Activated CD8-positive, alpha-beta T cell treated with anti-CD3 and anti-CD28 coated beads, Interleukin-2, amount 10 ng/mL, durations not matched to agents 7 days and 5 days (primary cell): ENCODE data around the gene C2CD3. TPM values are rescaled to one million over a fixed set of nuclear protein-coding genes. Genes with fewer than 3 reads are reported as not detected.

Source experiments
- ATAC-seq: fragments of 150-1000 bp; cut with Tn5 transposase; one replicate; pipeline ENCODE4 v1.10.0; 2021; ENCODE audit warnings: moderate library complexity
- CTCF ChIA-PET: fragments of 350-600 bp; sonication (Branson Sonifier 250); formaldehyde crosslinking; loops from one replicate; lab custom pipeline; 2021; ENCODE audit warnings: antibody characterized with exemption; lab: Charles Lee
- POLR2A ChIA-PET: fragments of 350-600 bp; sonication (Branson Sonifier 250); formaldehyde crosslinking; loops from one replicate; lab custom pipeline; 2021; ENCODE audit warnings: antibody characterized with exemption; lab: Charles Lee
- DNase-seq: peaks from one replicate; pipeline ENCODE4 v3.0.0-alpha.2; 2020
- H3K27ac Mint-ChIP-seq: one replicate; pipeline ENCODE4 v1.8.0; 2021; ENCODE audit warnings: mild to moderate bottlenecking, mixed read lengths
- H3K27me3 Mint-ChIP-seq: one replicate; pipeline ENCODE4 v1.8.0; 2021; ENCODE audit warnings: low read depth, mixed read lengths
- H3K36me3 Mint-ChIP-seq: one replicate; pipeline ENCODE4 v1.8.0; 2021; ENCODE audit warnings: low read depth, mixed read lengths
- H3K4me1 Mint-ChIP-seq: one replicate; pipeline ENCODE4 v1.8.0; 2021; ENCODE audit warnings: low read depth, mixed read lengths
- H3K4me3 Mint-ChIP-seq: one replicate; pipeline ENCODE4 v1.8.0; 2021; ENCODE audit warnings: mild to moderate bottlenecking, mixed read lengths
- H3K9me3 Mint-ChIP-seq: one replicate; pipeline ENCODE4 v1.8.0; 2022; ENCODE audit warnings: mixed read lengths; ENCODE audit not compliant: insufficient read depth
- total RNA-seq, 2 experiments: library from RNA; stranded (reverse); gene quantifications; one replicate each; pipeline ENCODE4 v1.2.3, GENCODE V29; 2021

The C2CD3 gene
- total RNA-seq, 2 experiments from 2014 or later = 36.0 to 44.2 TPM

DNA sequence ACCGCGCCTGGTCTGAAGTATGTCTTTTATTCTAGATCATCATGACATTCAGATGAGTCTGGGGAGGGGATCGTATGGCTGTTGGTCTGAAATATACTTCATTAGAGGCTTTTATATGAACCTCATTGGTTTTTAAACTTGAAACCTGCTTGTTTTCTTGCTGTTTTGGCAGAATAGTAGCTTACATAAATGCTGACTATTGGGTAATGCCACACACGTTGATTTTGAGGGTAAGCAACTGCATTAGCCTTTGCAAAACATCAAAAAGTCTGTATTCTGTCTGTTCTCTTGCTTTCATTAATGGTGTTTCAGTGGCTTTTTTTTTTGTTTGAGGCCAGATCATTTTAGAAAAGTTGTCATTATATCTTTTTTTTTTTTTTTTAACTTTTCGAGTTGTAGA, 14.5 kb upstream of the C2CD3 start:
- H3K4me1 Mint-ChIP-seq = peaks cover 2% of the 10 kb centered on the region
- H3K4me3 Mint-ChIP-seq = no peak overlapping the region
- no peak overlapping the region for H3K27ac Mint-ChIP-seq
- CTCF ChIA-PET = no interaction called here
- no peaks in the 10 kb centered on the region for H3K27me3 Mint-ChIP-seq
- POLR2A ChIA-PET = no interaction called here
- no peaks in the 10 kb centered on the region for H3K9me3 Mint-ChIP-seq
- no peak for DNase-seq
- no peak for ATAC-seq
- H3K36me3 Mint-ChIP-seq = peaks cover 22% of the 10 kb centered on the region

DNA sequence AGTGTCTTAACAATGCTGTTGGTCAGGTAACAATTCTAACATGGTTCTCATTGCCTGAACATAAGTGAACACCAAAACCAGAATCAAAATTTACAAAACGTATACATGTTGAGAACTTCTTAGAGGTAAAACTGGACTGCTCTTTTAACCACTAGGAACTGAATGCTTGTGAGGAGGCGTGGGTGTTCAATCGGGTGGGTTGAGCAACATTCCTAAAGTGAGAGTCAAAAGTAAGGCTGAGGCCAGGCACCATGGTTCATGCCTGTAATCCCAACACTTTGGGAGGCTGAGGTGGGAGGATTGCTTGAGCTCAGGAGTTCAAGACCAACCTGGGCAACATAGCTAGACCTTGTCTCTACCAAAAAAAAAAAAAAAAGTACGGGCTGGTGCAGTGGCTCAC, 11.8 kb upstream of the C2CD3 start:
- CTCF ChIA-PET = interaction anchor here (1.6 kb wide), 1 partner anchor 12 kb away, joined by 4 read pairs; the partner anchor contains the start of genes C2CD3 and PPME1
- no peak for ATAC-seq
- H3K9me3 Mint-ChIP-seq = no peaks in the 10 kb centered on the region

DNA sequence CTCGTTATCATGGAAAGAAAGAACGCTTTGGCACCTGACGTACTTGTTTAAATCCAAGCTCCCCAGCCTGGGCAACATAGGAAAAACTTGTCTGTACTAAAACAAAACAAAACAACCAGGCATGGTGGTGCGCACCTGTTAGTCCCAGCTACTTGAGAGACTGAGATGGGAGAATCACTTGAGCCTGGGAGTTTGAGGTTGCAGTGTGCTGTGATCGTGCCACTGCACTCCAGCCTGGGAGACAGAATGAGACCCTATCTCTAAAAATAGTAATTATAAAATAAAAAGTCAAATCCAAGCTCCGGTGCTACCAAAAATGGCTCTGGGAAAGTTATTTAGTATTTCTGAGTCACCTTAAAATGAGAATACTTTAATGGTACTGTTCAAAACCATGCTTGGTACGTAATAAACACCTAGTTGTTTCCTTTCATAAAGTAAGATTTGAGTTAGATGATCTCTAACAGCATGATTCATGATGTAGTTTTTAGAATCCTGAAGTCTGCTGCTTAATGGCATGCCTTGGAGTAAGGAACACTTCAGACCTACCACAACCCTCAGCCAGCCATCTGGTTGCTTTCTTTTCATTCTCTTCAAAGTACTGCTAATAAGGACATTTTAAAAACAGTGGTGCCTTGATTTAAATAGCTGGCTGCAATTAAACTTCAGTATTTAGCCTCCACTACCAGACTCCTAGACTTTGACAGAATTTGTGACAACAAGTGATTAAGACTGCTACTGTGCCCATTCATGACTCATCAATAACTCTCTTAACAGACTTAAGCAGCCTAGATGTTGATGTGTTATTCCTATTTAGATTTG, 8.6 kb upstream of the C2CD3 start:
- H3K4me3 Mint-ChIP-seq = no peak overlapping the region
- peaks cover 2% of the 10 kb centered on the region for H3K4me1 Mint-ChIP-seq
- peaks cover 9% of the 10 kb centered on the region for H3K36me3 Mint-ChIP-seq
- DNase-seq = no peak
- no peaks in the 10 kb centered on the region for H3K27me3 Mint-ChIP-seq
- no peak overlapping the region for H3K27ac Mint-ChIP-seq
- no peaks in the 10 kb centered on the region for H3K9me3 Mint-ChIP-seq
- ChIA-PET CTCF (no interaction called here), POLR2A (no interaction called here)
- no peak for ATAC-seq

More for the DNA sequence above, 11.8 kb upstream of the C2CD3 start:
- DNase-seq = no peak
- H3K4me1 Mint-ChIP-seq = peaks cover 2% of the 10 kb centered on the region
- POLR2A ChIA-PET = no interaction called here
- H3K27me3 Mint-ChIP-seq = no peaks in the 10 kb centered on the region
- peaks cover 15% of the 10 kb centered on the region for H3K36me3 Mint-ChIP-seq
- H3K27ac Mint-ChIP-seq = no peak overlapping the region
- no peak overlapping the region for H3K4me3 Mint-ChIP-seq

DNA sequence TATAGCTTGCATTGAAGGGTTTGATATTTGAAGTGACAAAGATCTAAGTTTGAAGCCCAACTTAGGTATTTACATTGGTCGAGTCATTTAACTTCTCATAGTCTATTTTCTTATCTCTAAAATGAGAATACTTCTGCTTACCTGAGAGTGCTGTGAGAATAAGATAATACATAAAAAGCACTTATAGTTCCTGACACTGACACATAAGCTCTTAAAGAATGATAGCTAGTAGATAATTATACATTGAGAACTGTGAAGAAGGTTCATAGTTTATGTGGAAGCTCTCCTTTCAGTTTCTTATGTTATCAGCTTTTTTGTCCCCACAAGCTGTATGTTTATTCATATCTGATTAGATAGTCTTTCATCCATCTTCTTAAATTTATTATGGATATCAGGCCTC, 5.1 kb upstream of the C2CD3 start:
- Mint-ChIP-seq H3K27ac (no peak overlapping the region), H3K4me3 (no peak overlapping the region), H3K27me3 (no peaks in the 10 kb centered on the region), H3K4me1 (peaks cover 4% of the 10 kb centered on the region), H3K36me3 (peaks cover 3% of the 10 kb centered on the region), H3K9me3 (no peaks in the 10 kb centered on the region)
- ATAC-seq = no peak
- DNase-seq = no peak
- ChIA-PET CTCF (interaction anchor here (1.0 kb wide), 1 partner anchor 274 kb away, joined by 3 read pairs; no protein-coding TSS in a partner anchor), POLR2A (interaction anchor here (1.0 kb wide), 1 partner anchor 204 kb away, joined by 4 read pairs; no protein-coding TSS in a partner anchor)

DNA sequence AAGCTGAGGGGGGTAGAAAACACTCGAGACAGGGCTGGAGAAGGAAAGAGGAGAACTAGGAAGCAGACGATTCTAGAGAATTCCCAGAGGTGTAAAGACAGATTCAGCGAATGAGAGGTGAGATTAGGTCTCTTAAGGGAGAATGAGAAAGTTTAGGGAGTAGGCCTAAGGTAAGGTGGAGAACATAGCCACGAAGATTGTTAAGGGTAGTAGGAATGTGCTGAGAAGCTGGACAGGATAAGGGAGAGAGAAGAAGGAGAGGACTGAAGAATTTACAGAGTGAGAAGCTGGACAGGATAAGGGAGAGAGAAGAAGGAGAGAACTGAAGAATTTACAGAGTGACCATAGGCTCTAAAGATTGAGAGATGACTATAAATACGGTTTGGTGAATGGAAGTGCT, 1.2 kb upstream of the C2CD3 start:
- Mint-ChIP-seq H3K27ac (no peak overlapping the region), H3K9me3 (no peaks in the 10 kb centered on the region), H3K4me3 (no peak overlapping the region), H3K36me3 (peaks cover 10% of the 10 kb centered on the region), H3K27me3 (no peaks in the 10 kb centered on the region), H3K4me1 (peaks cover 13% of the 10 kb centered on the region)
- POLR2A ChIA-PET = interaction anchor here (1.8 to 1.9 kb wide), 2 partner anchors 177 to 190 kb away, joined by 6 to 8 read pairs; partner anchors contain the start of gene UCP2
- CTCF ChIA-PET = interaction anchor here (0.6 to 2.1 kb wide), 4 partner anchors 83 to 281 kb away, joined by 3 to 10 read pairs (median 6); no protein-coding TSS in a partner anchor
- ATAC-seq (no peak), DNase-seq (no peak)

DNA sequence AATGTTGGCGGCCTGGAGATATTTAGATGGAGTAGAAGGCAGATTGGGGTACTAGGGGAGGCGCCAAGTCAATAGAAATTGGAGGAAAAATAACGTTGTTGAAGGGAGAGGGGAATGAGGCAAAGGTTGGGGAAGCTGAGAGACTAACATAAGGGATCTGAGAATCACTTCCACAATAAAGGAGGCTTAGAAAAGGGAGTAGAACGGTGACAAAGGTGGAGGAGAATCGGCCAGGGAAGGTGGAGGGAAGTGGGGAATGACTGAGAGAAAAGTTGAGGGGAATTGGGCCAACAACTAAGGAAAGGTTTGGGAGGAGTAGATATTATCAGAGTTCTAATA, 797 bp upstream of the C2CD3 start:
- Mint-ChIP-seq H3K27ac (no peak overlapping the region), H3K9me3 (no peaks in the 10 kb centered on the region), H3K4me3 (no peak overlapping the region), H3K27me3 (no peaks in the 10 kb centered on the region), H3K4me1 (peaks cover 13% of the 10 kb centered on the region), H3K36me3 (peaks cover 13% of the 10 kb centered on the region)
- ChIA-PET CTCF (interaction anchor here (0.8 to 2.1 kb wide), 11 partner anchors 14 to 282 kb away, joined by 3 to 10 read pairs (median 3); partner anchors contain the start of gene UCP2), POLR2A (interaction anchor here (0.7 to 1.9 kb wide), 8 partner anchors 174 to 202 kb away, joined by 3 to 9 read pairs (median 5); partner anchors contain the start of gene UCP2)
- DNase-seq = no peak
- no peak for ATAC-seq

DNA sequence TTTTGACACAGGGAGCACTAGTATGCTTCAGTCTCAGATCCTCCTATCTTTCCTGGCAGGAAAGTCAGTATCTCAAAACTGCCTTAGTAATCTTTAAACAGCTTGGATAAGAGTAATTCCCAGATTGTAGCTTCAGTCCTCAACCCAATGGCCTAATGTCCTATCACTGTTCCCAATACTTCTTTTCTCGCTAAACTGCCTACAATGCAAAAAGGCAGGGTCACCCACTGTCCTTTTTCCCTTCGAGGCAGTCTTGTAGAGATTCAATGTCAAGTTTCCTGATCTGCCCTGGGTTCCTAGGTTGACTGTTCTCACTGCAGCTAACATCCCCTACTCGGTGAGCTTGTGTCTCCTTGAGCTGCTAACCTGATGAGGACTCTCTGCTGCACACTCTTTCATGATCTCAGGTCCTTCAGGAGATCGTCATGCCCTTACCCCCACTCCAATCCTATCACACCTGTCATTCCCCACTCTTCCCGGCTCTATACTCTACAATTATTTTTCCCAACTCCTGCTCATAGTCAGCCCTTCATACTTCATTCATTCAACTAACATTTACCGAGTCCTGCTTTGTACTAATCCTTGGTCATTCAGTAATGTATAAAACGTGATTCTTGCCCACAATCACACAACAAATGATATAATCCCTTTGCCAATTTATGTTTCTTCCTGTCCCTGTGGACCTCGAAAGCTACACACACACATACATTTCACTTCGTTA, 904 bp downstream of the C2CD3 start:
- Mint-ChIP-seq H3K27ac (no peak overlapping the region), H3K4me3 (no peak overlapping the region), H3K9me3 (no peaks in the 10 kb centered on the region), H3K36me3 (peaks cover 25% of the 10 kb centered on the region), H3K27me3 (no peaks in the 10 kb centered on the region), H3K4me1 (peaks cover 13% of the 10 kb centered on the region)
- DNase-seq (no peak), ATAC-seq (no peak)
- CTCF ChIA-PET = interaction anchor here (1.0 to 2.1 kb wide), 5 partner anchors 21 to 206 kb away, joined by 3 to 10 read pairs (median 7); no protein-coding TSS in a partner anchor
- POLR2A ChIA-PET = interaction anchor here (0.6 to 1.8 kb wide), 8 partner anchors 15 to 1290 kb away, joined by 3 to 9 read pairs (median 4); partner anchors contain the start of genes COA4 and PAAF1

DNA sequence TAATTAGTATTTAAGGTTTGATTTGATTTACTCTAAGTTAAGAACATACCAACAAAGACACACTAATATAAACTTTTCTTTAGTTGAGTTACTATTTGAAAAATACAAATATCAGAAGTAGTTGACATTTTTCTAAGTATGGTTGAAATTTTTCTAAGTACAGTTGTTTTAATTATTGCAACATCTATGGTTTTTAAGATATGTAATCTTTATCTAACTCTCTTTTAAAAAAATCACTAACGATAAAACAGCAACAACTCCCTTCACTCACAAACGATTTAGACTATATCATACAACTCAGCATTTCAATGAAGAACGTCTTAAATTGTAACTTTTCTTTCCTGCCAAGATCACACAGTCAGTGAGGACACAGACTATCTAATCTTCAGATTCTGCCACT, 2.0 kb downstream of the C2CD3 start:
- Mint-ChIP-seq H3K4me1 (peaks cover 12% of the 10 kb centered on the region), H3K36me3 (peaks cover 34% of the 10 kb centered on the region), H3K9me3 (no peaks in the 10 kb centered on the region), H3K4me3 (no peak overlapping the region), H3K27me3 (no peaks in the 10 kb centered on the region), H3K27ac (no peak overlapping the region)
- DNase-seq = no peak
- ATAC-seq = no peak
- CTCF ChIA-PET = no interaction called here
- POLR2A ChIA-PET = interaction anchor here (0.7 kb wide), 1 partner anchor 30 kb away, joined by 3 read pairs; no protein-coding TSS in a partner anchor

DNA sequence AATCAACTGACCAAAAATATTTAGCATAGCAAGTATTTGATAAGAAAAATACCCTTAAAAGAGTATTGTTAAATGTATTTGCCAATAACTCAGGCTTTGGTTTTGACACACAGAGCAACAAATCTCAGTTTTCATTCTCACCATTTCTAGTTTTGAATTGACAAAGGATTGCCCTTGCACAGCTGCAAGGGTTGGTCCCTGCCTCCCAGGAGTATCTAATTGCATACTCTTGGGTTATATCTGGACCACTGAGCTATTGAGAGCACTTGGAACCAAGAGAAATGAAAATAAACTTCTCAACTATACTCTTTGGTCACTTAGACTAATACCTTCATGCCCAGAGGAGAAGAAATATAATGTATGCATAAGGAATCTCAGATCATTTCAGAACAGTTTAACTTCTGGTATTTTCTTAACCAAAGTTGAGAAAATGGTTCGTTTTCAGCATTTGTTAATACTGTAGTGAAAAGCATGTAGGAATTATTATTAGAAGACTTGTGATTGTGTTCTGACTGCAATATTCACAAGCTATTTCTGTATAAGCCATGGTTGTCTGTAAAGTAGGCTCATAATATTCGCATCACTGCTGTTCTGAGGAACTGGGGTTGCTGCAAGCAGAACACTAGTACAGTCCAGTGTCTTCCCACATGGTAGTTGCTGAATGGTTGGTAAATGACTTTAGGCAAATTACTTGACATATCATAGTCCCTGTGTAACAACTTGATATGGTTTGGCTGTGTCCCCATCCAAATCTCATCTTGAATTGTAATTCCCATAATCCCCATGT, 7.9 kb downstream of the C2CD3 start:
- H3K4me3 Mint-ChIP-seq = no peak overlapping the region
- ChIA-PET CTCF (no interaction called here), POLR2A (no interaction called here)
- no peaks in the 10 kb centered on the region for H3K9me3 Mint-ChIP-seq
- DNase-seq = no peak
- H3K4me1 Mint-ChIP-seq = no peaks in the 10 kb centered on the region
- no peak for ATAC-seq
- peaks cover 50% of the 10 kb centered on the region for H3K36me3 Mint-ChIP-seq
- H3K27me3 Mint-ChIP-seq = no peaks in the 10 kb centered on the region
- H3K27ac Mint-ChIP-seq = no peak overlapping the region

DNA sequence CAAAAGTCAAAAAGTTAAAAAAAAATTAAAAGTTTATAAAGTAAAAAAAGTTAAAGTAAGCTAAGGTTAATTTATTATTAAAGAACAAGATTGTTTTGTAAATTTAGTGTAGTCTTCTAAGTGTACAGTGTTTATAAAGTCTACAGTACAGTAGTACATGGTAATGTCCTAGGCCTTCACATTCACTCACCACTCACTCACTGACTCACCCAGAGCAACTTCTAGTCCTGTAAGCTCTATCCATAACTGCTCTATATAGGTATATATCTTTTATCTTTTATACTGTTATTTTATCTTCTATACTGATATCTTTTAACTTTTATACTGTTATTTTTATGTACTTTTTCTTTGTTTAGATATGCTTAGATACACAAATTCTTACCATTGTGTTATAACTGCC, 11.2 kb downstream of the C2CD3 start:
- H3K36me3 Mint-ChIP-seq = peaks cover 35% of the 10 kb centered on the region
- H3K4me3 Mint-ChIP-seq = no peak overlapping the region
- H3K27ac Mint-ChIP-seq = no peak overlapping the region
- no peaks in the 10 kb centered on the region for H3K9me3 Mint-ChIP-seq
- DNase-seq (no peak), ATAC-seq (no peak)
- no peaks in the 10 kb centered on the region for H3K27me3 Mint-ChIP-seq
- ChIA-PET CTCF (no interaction called here), POLR2A (no interaction called here)
- H3K4me1 Mint-ChIP-seq = no peaks in the 10 kb centered on the region

DNA sequence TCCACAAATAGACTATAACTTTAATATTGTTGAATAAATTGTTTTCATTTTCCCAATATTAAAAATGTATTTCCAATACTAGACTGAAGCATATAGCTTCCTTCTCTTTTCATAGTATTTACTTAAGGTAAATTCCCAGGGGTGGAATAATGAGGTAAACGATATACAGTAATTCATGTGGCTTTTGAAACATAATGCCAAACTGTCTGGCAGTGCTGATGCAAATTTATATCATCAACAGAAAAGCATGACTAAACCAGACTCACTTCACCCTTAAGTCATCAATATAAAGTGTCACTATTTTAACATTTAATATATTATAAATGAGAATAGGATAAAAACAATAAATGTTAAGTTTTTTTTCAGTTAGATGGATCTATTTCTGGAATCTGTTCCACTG, 13.6 kb downstream of the C2CD3 start:
- Mint-ChIP-seq H3K27ac (no peak overlapping the region), H3K36me3 (peaks cover 35% of the 10 kb centered on the region), H3K4me1 (no peaks in the 10 kb centered on the region), H3K27me3 (no peaks in the 10 kb centered on the region), H3K9me3 (no peaks in the 10 kb centered on the region), H3K4me3 (no peak overlapping the region)
- DNase-seq (no peak), ATAC-seq (no peak)
- CTCF ChIA-PET = no interaction called here
- POLR2A ChIA-PET = no interaction called here
